RPMI7951 (cell line): Measurements from ENCODE around the gene LIM2. TPM values are rescaled to one million over a fixed set of nuclear protein-coding genes. Genes with fewer than 3 reads are reported as not detected.
"Not testable (repeated sequence)": the region's sequence is repeated elsewhere in the genome, so short reads cannot be mapped to it uniquely, and the experiment has no call there.

Source experiments
- DNase-seq: peaks from one replicate; pipeline ENCODE4 v3.0.0-alpha.2; 2012; ENCODE audit warnings: low read depth
- total RNA-seq: library from RNA; depleted of rRNA; stranded (reverse); fragments of >200 nt; shearing (Covaris generic); gene quantifications from 2 replicates; pipeline ENCODE4 v1.2.3, GENCODE V29; 2014; rRNA removed

The LIM2 gene, protein sequence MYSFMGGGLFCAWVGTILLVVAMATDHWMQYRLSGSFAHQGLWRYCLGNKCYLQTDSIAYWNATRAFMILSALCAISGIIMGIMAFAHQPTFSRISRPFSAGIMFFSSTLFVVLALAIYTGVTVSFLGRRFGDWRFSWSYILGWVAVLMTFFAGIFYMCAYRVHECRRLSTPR
- not detected in 2 replicates for total RNA-seq

DNA sequence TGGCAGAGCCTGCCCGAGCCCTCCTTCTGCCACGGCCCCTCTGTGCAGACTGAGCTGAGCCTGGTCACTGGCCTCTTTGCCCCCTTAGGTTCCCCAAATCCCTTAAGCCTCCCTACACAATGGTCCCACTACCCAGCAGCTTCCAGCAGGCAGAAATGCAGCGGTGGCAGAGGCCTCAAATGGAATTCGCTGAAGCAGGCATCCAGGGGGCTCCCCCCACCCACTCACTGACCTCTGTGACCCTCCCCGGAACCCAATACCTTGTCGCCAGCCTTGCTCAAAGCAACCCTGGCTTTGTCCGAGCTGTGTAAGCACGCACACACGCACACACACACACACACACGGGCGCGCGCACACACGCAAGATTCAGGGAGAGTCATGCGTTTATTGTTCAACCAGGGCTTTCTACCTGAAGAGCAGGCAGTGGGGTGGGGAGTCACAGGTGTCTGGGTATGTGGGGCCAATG, at the start of gene LIM2:
TSS of gene LIM2 (minus strand) at position 51 of the 466 bp plus-strand sequence. CDS start 531 bp downstream, outside the sequence.
- DNase-seq = no peak

DNA sequence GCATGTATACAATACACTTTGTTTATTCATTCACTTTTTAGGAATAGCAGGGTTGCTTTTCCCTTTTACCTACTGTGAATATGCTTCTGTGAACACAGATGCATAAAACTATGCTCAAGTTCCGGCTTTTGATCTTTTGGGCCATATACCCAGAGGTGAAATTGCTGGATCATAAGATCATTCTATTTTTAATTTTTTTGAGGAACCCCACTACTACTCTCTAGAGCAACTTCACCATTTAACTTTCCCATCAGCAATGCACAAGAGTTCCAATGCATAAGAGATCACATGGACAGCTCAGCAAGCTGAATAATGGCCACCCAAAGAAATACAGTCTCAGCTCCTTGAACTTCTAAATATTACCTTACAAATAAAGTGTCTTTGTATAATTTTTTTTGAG, 46.7 kb upstream of the LIM2 start:
- no peak for DNase-seq

DNA sequence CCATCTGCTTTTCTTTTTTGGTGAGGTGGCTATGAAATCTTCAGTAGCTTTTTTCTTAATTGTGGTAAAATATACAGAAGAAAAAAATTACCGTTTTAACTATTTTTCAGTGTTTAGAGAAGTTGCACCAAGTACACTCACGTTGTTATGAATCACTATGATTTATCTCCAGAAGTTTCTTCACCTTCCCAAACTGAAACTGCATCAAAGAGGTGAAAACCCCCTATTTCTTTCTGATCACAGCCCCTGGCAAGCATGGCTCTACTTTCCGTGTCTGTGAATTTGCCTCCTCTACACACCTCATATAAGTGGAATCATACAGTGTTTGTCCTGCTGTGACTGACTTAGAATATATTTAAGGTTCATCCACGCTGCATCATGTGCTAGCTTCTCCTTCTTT, 45.3 kb upstream of the LIM2 start:
- no peak for DNase-seq

DNA sequence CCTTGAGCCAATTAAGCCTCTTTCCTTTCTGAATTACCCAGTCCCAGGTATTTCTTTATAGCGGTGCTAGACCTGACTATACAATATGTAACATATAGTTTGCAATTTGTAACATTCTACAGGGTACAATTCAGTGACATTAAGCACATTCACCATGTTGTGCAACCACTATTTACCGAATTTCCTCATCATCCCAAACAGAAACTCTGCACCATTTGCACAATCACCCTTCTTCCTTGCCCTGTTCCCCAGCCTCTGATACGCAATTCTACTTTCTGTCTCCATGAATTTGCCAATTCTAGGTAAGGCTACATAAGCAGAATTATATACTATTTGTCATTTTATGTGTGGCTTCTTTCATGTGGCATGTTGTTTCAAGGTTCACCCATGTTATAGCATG, 43.4 kb upstream of the LIM2 start:
- no peak for DNase-seq

DNA sequence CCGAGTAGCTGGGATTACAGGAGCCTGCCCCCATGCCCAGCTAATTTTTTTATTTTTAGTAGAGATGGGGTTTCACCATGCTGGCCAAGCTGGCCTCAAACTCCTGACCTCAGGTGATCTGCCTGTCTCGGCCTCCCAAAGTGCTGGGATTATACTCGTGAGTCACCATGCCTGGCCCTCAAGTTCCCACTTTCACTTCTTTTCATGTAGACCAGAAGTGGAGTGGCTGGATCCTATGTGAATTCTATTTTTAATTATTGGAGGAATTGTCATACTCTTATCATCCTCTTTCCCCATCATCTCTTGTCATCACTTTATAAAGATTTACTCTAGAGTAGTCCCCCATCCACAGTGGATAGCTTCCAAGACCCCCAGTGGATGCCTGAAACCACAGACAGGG, 42.4 kb upstream of the LIM2 start:
- DNase-seq = no peak

DNA sequence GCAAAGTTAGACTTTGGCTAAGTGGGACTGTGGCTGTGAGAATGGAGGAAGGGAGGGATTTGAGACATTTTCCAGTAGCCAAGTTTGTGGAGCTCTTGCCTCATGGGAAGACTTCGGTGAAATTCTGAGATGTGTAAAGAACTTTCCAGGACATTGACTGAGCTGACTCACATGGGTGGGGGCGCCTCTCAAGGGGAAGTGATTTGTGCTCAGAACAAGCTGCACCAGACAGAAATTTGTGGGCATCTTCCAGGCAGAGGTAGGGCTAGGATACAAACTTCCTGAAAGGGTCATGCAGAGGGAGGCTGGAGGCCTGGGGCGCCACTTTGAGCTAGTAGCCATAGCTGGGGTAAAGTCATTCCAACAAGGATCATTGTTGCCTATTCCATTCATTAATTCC, 39.4 kb upstream of the LIM2 start:
- no peak for DNase-seq

DNA sequence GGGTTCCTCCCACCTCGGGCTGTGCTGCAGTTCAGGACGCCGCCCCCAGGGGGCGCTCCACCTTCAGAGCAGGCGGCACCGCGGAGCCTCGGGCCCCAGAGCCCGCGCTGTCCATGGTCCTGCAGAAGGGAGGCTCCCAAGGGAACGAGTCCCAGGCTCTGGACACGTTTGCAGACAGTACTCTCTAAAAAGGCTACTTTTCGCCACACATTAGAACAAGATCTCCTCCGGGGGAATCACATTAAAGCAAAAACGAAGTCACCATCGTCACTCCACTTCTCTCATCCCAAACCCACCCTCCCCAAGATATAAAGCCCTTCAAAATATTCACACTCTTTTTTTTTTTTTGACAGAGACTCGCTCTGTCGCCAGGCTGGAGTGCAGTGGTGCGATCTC, 34.3 kb upstream of the LIM2 start:
- DNase-seq = peak; percentile 73

DNA sequence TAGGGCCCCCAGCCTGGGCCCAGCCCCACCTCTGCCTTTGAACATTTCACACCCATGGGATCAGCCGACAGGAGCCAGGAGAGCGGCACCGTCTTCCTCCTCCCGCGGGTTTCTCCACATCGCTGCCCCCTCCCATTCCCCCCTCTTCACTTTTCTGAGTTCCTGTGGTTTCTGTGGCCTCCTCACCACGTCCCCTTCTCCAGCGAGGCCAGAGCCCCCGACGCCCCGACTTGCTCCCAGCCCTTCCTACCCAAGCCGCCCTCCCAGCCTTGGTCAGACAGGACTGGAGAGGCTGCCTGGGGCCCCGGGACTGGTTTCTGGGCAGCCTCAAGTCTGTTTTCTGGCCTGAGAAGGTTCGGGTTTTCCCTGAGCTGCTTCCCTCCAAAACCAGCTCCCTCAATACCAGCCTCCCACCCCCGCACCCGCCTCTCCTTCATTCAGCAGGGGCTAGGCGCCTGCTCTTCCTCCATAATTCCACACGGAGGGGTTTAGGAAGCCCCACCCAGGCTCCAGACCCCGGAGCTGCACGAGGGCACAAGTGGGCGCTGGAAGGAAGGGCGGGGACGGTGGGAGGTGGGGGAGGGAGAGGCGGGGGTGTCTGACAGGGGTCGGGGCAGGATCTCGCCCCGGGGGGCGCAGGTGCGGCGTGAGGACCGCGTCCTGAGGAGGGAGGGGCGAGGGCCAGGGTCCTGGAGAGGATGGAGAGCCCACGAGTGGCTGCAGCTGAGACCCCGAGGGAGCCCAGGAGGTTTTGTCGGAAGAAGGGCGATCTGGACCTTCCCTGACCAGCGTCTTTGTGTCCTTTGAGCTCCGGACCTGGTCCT, 33.7 kb upstream of the LIM2 start:
- DNase-seq = no peak

DNA sequence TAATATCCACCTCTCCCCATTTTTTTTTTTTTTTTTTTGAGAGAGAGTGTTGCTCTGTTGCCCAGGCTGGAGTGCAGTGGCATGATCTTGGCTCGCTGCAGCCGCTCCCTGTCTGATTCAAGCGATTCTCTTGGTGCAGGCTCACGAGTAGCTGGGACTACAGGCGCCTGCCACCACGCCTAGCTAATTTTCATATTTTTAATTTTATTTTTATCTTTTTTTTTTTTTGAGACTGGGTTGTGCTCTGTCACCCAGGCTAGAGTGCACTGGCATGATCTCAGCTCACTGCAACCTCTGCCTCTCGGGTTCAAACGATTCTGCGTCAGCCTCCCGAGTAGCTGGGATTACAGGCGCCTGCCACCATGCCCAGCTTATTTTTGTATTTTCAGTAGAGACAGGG, 32.7 kb upstream of the LIM2 start:
- not testable (repeated sequence) for DNase-seq

DNA sequence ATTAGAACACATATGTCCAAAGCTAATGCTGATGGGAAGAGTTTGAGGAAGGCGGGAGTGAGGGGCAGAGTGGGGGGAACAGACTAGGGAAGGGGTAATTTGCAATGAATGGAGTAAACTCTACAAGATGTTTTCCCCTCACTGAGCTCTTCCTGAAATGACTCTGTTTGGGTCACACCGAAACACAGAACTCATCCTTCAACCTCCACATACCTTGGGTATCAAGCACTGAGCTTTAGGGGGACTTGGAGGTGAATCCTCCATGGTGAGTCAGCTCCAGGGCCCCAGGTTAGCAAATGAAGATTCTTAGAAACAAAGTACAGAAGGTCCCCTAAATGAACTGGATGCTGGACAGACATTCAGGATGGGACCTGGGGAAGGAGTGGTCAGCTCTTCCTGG, 30.9 kb upstream of the LIM2 start:
- DNase-seq = no peak

DNA sequence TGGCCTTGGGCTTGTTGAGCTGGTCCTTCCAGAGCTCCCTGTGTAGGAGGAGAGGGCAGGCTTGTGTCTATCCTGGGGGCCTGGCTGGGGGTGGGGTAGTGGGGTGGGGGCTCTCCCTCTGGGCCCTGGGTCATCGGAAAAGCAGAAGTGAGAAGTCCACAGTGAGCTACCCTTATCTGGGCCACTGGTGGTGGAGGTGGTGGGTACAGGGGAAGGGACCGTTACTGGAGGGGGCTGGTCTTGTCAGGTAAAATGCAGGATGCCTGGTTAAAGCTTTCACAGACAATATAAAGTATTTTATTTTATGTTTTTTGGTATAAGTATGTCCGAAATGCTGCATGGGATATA, 30.0 kb upstream of the LIM2 start:
- no peak for DNase-seq

DNA sequence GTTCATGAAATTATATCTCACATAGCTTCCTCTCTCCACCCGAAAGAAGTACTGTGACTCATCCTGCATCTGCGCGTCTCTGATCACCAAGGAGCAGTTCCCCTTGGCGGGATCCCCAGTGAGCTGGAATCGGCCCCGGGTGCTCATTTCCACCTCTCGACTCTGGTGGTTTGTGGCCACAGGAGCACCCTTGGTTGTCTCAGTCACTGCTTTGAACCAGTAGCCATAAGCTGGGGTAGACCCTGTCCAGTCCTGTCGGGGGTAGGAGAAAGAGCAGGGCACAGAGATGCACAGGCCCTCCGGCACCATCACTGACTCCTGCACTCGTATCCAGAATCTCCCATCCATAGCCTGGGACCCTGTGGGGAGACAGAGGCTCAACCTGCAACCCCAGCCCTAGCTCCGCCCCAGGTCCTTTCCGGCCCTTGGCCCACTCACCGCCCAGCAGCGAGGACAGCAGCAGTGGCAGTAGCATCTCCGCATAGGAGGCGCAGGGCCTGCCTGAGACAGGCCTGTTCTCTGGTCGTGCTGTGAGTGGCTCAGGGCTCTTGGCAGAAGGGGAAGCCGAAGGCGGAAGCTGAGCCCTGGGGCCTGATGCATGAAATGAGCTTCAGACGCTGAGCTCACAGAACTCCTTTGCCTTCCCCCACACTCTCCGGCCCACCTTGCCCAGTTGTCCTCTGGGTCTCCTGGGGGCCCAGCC, 29.5 kb upstream of the LIM2 start, which contains the start of gene SIGLEC10:
TSS of gene SIGLEC10 (minus strand) at position 536 of the 703 bp plus-strand sequence. CDS start at position 475, 61 bp downstream.
- peak; percentile 63 for DNase-seq

DNA sequence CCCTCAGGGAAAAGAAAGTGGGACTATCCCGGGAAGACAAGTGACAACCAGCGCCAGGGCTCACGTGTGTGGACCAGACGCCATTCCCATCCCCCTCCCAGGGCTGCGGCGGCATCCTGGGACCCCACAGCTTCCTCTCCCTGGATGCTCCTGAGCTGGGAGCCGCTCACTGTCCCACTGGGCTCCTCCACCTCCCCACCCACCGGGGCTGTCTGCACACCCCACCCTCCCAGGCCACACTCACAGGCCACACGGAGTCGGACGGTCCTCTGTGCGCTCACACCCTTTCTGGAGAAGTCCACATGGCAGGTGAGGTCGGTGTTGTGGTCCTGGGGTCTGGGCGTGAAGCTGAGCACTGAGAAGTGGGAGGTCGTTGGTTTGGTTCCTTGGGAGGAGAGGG, 28.6 kb upstream of the LIM2 start:
- not testable (repeated sequence) for DNase-seq

DNA sequence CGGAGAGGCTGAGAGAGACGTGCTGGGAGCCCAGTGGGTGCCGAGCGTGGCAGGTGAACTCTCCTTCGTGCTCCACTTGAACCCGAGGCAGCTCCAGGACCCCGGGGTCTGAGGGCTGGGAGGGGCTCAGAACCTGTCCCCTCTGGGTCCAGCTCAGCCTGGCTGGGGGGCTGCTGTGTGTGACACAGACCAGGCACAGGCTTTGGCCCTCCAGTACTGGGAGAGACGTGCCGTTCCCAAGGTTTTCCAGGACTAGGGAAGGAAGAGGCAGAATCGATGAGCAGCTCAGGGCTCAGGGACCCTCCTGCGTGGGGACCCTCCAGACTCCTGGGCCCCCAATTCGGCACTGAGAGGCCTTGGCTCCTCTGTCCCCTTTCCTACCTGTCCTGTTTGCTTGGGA, 27.4 kb upstream of the LIM2 start:
- no peak for DNase-seq

DNA sequence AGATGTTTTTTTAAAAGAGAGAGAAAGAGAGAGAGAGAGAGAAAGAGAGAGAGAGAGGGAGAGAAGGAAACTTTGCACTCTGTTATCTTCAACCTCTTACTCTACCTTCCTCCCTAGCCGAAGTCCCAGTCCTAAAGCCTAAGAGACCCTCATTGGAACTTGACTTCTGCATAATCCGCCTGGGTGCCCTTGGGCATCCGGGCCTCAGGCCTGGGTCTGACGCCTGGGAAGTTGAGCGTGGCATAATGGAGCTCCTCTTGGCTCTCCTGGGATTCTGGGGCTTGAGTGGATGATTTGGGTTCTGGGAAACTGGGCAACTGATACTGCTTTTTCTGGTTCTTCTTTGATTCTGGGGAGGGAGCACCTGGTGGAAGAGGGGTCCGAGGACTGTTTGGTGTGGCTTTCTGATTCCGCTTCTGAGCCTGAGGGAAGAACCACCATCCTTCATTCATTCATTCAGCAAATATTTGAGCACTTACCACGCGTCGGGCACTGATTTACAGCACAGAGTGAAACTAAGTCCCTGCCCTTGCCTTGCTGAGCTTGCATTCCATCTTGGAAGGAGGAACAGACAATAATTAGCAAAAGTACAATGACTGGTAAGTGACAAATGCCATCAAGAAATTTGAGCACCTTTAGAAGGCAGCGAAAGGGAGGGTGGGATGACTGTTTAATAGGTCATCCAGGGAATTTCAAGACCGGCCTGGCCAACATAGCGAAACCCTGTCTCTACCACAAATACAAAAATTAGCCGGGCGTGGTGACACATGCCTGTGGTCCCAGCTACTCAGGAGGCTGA, 23.4 kb upstream of the LIM2 start:
- DNase-seq = no peak

DNA sequence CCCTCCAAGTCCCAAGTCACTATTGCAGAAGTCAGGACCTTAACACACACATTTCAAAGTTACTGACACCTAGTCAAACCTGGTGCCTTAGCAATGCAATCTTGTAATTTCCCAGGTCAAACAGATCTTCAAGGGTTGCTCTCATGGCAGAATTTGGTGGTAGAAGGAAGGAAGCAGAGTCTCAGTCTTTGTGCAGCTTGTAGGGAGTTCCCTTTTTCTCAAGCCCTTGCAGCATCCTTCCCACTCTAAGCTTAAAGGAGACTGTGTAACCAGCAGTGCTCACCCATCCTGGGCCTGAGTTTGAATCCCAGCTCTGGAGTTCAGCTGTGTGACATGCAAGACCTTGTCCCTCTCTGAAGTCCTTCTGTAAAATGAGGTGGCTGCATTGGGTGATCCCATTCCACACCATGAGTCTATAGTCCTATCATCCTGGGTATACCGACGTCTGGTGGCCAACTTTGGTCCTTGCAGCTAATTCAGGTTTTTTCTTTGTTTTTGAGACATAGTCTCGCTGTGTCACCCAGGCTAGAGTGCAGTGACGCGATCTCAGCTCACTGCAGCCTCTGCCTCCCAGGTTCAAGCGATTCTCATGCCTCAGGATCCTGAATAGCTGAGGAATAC, 19.8 kb upstream of the LIM2 start:
- DNase-seq = peak; percentile 59

DNA sequence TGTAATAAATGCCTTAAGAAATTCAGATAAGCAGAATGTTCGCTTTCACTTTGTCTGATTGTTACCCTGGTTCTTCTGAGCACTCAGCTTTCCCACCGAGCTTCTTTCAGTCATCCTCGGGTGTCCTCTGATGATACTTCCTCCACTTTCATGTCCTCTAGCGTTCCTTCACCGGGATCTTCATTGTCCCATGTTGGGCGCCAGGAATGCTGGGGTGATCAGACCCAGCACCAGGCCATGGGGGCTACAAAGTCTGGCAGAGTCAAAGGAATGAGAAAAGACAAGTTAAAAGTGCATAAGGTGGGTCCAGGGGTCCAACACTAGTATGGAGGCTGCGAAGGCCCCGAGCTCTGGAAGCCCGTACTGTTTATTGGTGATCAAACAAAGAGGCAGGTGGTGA, 14.3 kb upstream of the LIM2 start:
- DNase-seq = no peak

DNA sequence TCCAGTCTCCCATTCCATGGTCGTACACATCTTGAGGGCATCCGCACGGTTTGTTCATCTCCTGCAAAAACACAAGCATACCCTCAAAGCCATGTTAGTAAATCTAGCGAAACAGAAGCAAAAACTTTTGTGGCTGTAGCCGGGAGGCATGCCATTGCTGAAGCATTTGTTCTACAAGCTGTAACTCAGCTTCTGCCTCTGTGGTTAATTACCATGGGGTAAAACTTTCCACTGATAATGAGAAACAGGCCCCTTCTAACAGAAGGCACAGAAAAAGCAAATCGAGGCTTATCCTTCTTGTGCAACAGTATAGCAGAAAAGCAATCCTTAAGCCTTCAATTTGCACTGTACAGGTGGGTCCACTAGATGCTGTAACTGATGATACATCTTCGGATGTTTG, 12.2 kb upstream of the LIM2 start:
- DNase-seq = peak; percentile 20

DNA sequence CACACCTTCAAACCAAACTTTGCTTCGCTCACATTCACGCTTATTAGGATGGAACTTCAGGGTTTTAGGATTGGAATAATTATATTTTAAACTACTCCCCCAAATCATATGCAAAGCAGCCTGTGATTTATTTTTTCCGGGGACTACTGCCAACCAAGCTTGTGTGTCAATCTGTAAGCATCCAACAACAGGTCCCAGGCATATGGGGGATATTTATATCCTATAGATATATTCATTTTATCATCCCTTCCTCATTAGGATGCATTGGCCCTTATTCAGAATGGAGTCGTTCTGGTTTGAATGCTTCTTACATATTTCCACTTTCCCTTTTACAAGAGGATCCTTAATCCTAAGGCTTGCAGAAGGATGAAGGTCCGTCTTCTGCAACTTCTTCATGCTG, 11.5 kb upstream of the LIM2 start:
- DNase-seq = no peak

DNA sequence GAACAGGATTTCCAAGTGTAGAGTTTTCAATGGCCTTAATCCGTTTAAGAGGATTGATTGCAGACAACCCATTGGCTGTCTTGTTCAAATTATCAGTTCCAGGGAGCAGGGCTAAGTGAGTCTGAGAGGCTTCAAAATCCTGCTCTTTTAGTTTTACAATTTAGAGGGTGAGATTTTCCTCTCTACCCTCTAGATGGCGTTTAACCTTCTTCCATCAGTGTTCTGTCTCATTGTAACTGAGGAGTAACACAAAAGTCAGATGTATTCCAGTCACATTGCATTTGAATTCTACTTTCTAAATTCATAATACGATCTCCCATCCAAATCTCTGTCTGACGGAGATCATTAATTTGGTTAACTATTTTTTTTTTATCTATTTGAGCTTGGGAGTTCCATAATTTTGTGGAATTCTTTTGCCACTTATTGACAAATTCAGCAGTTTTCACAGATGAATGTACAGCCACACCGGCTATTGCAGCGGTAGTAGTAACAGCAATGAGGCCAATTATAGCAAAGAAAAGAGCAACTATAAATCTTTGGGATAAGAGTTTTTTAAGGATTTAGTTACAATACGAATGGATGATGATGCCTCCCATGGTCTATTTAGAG, 10.4 kb upstream of the LIM2 start:
- peak; percentile 42 for DNase-seq

DNA sequence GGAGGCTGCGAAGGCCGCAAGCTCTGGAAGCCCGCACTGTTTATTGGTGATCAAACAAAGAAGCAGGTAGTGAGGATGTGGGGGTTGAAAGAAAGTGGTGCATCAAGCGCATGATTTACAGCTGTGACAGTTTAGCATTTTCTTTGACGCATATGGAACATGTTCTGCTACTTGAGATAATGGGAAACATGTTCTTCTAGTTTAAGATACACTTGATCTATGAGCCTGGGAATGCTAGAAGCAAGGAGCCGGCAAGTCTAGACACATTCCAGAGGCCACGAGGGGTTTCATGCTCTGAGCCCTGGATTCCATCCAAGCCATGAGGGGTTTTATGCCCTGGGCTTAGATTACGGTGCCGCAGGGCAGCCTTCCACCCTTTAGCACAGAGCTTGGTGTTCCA, 9.7 kb upstream of the LIM2 start:
- DNase-seq = not testable (repeated sequence)
